HG03575 (cell line): Measurements from ENCODE around the gene ANKRD16.
"Not testable (repeated sequence)": the region's sequence is repeated elsewhere in the genome, so short reads cannot be mapped to it uniquely, and the experiment has no call there.

Experiments used
- ATAC-seq: cut with Tn5 transposase; IDR thresholded peaks from one replicate; pipeline ENCODE4 v1.9.1; 2021; ENCODE audit not compliant: unreplicated experiment, insufficient number of reproducible peaks, low FRiP score; ENCODE audit errors: extremely low read depth

ANKRD16 gene

GRCh38 chr10:5887641-5888040 lies 2.1 kb downstream of the ANKRD16 start:
- ATAC-seq = no peak

- no peak for ATAC-seq
These were observed 2.7 kb downstream of the ANKRD16 start for GRCh38 chr10:5887029-5887428.

- no peak for ATAC-seq
These were observed 4.1 kb downstream of the ANKRD16 start for GRCh38 chr10:5885619-5886018.

DNA sequence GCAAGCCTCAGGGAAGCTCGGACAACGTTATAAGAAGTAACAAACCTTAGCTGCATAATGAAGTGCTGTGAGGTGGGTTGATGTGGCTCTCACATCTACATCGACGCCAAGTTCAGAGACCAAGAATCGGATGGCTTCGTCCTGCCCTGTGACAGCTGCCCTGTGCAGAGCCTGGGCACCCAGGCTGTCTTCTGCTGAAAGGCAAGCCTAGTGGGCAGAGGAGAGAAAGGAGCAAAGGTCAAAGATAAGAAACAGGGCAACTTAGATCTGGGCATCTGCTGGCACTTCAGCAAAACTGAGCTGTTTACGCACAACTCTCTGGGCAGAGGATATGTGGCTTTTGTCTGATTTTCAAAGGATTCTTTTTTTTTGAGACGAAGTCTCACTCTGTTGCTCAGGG lies 6.7 kb downstream of the ANKRD16 start:
- ATAC-seq = no peak

DNA sequence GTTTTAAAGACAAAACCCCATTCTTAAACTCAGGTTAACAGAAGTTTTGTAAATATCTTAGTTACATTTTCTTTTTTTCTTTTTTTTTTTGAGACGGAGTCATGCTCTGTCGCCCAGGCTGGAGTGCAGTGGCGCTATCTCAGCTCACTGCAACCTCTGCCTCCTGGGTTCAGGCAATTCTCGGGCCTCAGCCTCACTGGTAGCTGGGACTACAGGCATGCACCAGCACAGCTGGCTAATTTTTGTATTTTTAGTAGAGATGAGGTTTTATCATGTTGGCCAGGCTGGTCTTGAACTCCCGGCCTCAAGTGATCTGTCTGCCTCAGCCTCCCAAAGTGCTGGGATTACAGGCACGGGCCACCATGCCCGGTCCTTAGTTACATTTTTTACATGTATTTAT lies 12.7 kb downstream of the ANKRD16 start:
- ATAC-seq = not testable (repeated sequence)

GRCh38 chr10:5876181-5876768 lies 13.4 kb downstream of the ANKRD16 start:
- ATAC-seq = no peak

GRCh38 chr10:5873515-5873995 lies 16.1 kb downstream of the ANKRD16 start:
- ATAC-seq = no peak

- ATAC-seq = no peak
These were observed 18.1 kb downstream of the ANKRD16 start for GRCh38 chr10:5871596-5871995.

- ATAC-seq = no peak
These were observed 20.5 kb downstream of the ANKRD16 start for GRCh38 chr10:5869156-5869555.

DNA sequence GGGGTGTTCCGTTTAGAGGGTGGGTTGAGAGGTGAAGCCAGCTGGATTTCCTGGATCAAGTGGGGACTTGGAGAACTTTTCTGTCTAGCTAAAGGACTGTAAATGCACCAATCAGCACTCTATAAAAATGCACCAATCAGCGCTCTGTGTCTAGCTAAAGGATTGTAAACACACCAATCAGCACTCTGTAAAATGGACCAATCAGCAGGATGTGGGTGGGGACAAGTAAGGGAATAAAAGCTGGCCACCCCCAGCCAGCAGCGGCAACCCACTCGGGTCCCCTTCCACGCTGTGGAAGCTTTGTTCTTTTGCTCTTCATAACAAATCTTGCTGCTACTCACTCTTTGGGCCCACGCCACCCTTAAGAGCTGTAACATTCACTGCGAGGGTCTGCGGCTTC lies 21.3 kb downstream of the ANKRD16 start:
- ATAC-seq = not testable (repeated sequence)

DNA sequence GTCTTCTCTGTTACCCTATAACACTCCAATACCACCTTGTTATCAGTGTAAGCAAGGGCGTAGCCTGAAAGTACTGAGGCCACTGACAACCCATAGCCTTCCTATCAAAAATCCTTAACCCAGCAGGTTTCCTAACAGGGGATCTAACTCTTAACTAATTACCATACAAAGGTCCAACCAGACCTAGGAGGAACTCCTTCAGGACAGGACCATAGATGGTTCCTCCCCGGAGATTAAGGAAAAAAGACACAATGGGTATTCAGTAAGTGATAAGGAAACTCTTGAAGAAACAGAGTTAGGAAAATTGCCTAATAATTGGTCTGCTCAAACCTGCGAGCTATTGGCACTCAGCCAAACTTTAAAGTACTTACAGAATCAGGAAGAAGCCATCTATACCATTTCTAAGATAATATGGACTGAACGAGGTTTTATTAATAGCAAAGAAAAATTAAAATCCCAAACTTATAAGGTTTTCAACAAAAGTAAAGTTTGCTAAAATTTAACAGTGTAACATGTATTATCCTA lies 22.5 kb downstream of the ANKRD16 start:
- ATAC-seq = not testable (repeated sequence)

DNA sequence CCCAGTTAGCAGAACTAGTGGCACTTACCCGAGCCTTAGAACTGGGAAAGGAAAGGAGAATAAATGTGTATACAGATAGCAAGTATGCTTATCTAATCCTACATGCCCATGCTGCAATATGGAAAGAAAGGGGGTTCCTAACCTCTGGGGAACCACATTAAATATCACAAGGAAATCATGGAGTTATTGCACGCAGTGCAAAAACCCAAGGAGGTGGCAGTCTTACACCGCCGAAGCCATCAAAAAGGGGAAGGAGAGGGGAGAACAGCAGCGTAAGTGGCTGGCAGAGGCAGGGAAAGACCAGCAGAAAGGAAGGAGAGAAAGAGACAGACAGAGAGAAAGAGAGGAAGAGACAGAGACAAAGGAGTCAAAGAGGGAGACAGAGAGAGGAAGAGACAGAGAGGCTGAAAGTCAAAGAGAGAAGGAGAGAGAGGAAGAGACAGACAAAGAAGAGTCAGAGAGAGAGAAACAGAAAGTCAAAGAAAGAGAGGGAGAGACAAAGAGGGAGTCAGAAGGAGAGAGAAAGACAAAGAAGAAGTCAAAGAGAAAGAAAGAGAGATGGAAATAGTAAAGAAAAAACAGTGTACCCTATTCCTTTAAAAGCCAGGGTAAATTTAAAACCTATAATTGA lies 23.1 kb downstream of the ANKRD16 start:
- ATAC-seq = not testable (repeated sequence)

- ATAC-seq = not testable (repeated sequence)
These were observed 26.6 kb downstream of the ANKRD16 start for GRCh38 chr10:5862981-5863685.

DNA sequence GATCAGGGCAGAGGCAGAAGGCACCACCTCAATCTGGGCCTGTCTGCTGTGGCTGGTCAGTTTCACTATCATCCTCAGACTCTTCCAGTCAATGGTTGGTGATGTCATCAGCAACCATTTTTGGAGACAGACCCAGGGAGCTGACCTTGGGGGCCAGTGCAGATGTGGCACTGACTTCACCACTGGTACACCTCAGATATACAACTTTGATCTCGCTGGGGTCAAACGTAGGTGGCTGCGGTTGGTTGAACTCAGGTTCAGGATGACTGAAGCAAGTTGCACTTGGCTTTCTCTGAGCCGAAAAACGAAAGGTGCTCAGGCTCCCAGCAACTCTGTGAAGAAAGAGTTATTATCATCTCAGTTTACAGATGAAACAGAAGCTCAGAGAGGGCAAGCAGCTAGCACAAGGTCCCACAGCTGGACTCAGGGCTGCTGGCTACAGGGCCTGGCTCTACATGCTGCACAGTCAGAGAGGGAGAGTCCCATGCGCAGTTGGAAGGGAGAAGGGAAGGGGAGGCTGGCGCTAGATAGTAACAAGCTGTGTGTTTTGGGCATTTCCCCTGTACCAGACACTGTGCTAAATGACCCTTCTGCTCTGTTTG lies 27.2 kb downstream of the ANKRD16 start:
- peak; percentile 92 for ATAC-seq

GRCh38 chr10:5860066-5860465 lies 29.6 kb downstream of the ANKRD16 start:
- ATAC-seq = no peak

DNA sequence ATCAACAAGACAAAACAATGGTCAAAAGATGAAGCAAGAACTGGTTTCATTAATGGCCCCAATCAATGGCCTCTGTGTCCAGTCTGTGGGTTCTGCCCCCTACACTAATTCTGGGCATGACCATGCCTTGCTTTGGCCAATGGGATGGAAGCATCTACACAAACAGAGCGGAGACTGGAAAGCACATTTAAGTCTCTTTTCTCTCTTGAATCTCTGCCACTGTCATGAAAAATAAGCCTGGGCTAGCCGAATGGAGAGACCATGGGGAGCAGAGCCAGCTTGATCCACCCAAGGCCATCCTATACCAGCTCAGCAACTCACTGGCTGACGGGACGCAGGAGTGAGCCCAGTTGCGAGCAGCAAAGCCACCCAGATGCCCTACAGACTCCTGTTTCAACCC lies 30.9 kb downstream of the ANKRD16 start:
- no peak for ATAC-seq

- no peak for ATAC-seq
These were observed 33.0 kb downstream of the ANKRD16 start for GRCh38 chr10:5856701-5857004.

DNA sequence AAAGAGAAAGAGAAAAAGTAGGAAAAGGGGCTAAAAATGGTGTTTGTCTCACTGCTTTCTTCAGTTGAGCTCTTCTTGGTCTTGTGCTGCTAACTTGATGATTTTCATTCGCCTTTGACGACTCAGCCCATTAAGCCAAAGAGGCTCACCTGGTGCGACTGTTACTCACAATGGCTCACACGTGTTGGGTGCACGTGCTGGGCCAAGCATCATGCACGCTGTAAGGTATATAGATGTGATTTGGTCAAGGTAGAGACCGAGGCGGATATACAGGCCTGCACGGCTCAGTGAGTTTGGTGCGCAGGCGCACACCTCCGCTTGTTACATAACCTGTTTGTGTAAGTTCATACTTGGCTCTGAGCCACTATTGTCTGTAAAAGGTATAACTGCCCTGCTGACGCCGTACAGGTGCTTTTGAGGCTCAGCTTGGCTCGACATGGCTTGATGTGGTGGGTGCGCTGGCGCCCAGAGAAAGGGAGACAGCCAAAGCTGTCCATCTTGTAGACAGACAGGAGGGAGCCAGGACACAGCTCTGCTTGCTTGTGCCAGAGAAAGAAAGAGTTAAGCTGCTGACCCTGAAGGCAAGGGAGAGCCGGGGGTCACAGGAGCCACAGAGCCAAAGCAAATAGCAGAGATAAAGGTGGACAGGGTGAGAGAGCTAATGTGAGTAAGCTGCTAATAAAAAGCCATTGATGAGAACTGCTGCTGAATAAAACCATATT lies 33.6 kb downstream of the ANKRD16 start:
- no peak for ATAC-seq

GRCh38 chr10:5854131-5854475 lies 35.6 kb downstream of the ANKRD16 start:
- no peak for ATAC-seq
